Astrocyte (in vitro differentiated cells and primary cell): Measurements from ENCODE around the gene SUMF1. TPM values are rescaled to one million over a fixed set of nuclear protein-coding genes. Genes with fewer than 3 reads are reported as not detected.

ENCODE experiments used
- DNase-seq: peaks from one replicate; pipeline ENCODE4 v3.0.0-alpha.2; 2010; ENCODE audit warnings: low read depth
- FAIRE-seq: peaks from 2 replicates; lab custom pipeline; 2011; peaks lifted over from hg19 to GRCh38; lab: Jason Lieb, UNC
- H2AFZ ChIP-seq: 2 replicates; pipeline ENCODE4 v1.6.0; 2012; ENCODE audit warnings: low read depth, low read length, inconsistent platforms
- H3K27ac ChIP-seq: 2 replicates; pipeline ENCODE4 v1.5.1; 2011; ENCODE audit warnings: low read depth, low read length, inconsistent platforms
- H3K27me3 ChIP-seq: 2 replicates; pipeline ENCODE4 v1.6.0; 2011; ENCODE audit warnings: low read length, inconsistent platforms; ENCODE audit not compliant: insufficient read depth
- H3K36me3 ChIP-seq: 2 replicates; pipeline ENCODE4 v1.5.1; 2011; ENCODE audit warnings: low read length, inconsistent platforms; ENCODE audit not compliant: insufficient read depth
- H3K4me1 ChIP-seq: 2 replicates; pipeline ENCODE4 v1.5.1; 2011; ENCODE audit warnings: low read length, inconsistent platforms; ENCODE audit not compliant: insufficient read depth
- H3K4me2 ChIP-seq: 2 replicates; pipeline ENCODE4 v1.6.0; 2012; ENCODE audit warnings: low read length, inconsistent platforms
- H3K4me3 ChIP-seq: 2 replicates; pipeline ENCODE4 v1.5.1; 2011; ENCODE audit warnings: low read depth, mild to moderate bottlenecking, low read length, inconsistent platforms; ENCODE audit not compliant: insufficient read depth
- H3K79me2 ChIP-seq: 2 replicates; pipeline ENCODE4 v1.6.0; 2012; ENCODE audit warnings: mild to moderate bottlenecking, low read length, inconsistent platforms; ENCODE audit not compliant: insufficient read depth
- H3K9ac ChIP-seq: 2 replicates; pipeline ENCODE4 v1.6.0; 2012; ENCODE audit warnings: mild to moderate bottlenecking, low read length, inconsistent platforms
- H3K9me3 ChIP-seq: 2 replicates; pipeline ENCODE4 v1.5.1; 2012; ENCODE audit warnings: low read depth, mild to moderate bottlenecking, low read length, inconsistent platforms; ENCODE audit not compliant: insufficient read depth
- H4K20me1 ChIP-seq: 2 replicates; pipeline ENCODE4 v1.6.0; 2012; ENCODE audit warnings: low read length, inconsistent platforms; ENCODE audit not compliant: insufficient read depth
- H3K27ac Mint-ChIP-seq: one replicate; pipeline ENCODE4 v1.8.0; 2021; ENCODE audit warnings: mild to moderate bottlenecking, mixed read lengths; ENCODE audit not compliant: unreplicated experiment
- H3K27me3 Mint-ChIP-seq: one replicate; pipeline ENCODE4 v1.8.0; 2021; ENCODE audit warnings: low read depth, mixed read lengths; ENCODE audit not compliant: unreplicated experiment
- H3K36me3 Mint-ChIP-seq: one replicate; pipeline ENCODE4 v1.8.0; 2021; ENCODE audit warnings: low read depth, mixed read lengths; ENCODE audit not compliant: unreplicated experiment
- H3K4me1 Mint-ChIP-seq: one replicate; pipeline ENCODE4 v1.8.0; 2021; ENCODE audit warnings: low read depth, mixed read lengths; ENCODE audit not compliant: unreplicated experiment
- H3K4me3 Mint-ChIP-seq: one replicate; pipeline ENCODE4 v1.8.0; 2021; ENCODE audit warnings: mild to moderate bottlenecking, moderate library complexity, mixed read lengths; ENCODE audit not compliant: unreplicated experiment
- H3K9me3 Mint-ChIP-seq: one replicate; pipeline ENCODE4 v1.8.0; 2021; ENCODE audit warnings: mild to moderate bottlenecking, mixed read lengths; ENCODE audit not compliant: unreplicated experiment
- EZH2 ChIP-seq: IDR thresholded peaks from 2 replicates; pipeline ENCODE4 v1.6.1; 2012; ENCODE audit warnings: mild to moderate bottlenecking, low read length, inconsistent platforms; ENCODE audit not compliant: insufficient read depth
- total RNA-seq: library from RNA; stranded (reverse); gene quantifications from 2 replicates; pipeline ENCODE4 v1.2.1, GENCODE V29; 2021
- TF ChIP-seq, protein P1 (sequence below): IDR thresholded peaks from 2 replicates; pipeline ENCODE4 v1.5.1; 2011; ENCODE audit warnings: low read depth, mild to moderate bottlenecking, inconsistent platforms, low read length, moderate library complexity; ENCODE audit not compliant: insufficient read depth

Gene SUMF1
- total RNA-seq, 1 donor from 2014 or later, result 17.4 TPM

DNA sequence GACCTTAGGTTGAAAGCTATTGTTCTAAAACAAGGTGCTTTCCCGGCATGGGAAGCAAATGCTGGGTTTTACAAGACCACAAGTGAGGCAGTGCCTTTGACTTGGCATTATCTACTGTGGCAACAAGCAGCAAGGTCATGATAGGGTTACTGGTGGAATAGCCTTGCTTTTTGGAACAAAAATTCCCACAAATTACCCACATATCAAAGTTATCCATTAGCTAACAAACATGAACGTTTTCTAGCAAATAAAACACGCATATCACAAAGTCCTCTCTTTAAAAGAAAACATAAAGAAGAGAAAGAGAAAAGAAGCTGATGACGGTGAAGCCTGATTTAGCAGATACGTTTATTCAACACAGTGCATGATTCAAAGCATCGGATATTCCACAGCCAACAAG lies 106.3 kb downstream of the SUMF1 start:
- DNase-seq, result no peak
- peaks cover 4% of the 10 kb centered on the region for H3K36me3 Mint-ChIP-seq
- no peak for TF ChIP-seq EZH2
- TF ChIP-seq, protein P1, sequence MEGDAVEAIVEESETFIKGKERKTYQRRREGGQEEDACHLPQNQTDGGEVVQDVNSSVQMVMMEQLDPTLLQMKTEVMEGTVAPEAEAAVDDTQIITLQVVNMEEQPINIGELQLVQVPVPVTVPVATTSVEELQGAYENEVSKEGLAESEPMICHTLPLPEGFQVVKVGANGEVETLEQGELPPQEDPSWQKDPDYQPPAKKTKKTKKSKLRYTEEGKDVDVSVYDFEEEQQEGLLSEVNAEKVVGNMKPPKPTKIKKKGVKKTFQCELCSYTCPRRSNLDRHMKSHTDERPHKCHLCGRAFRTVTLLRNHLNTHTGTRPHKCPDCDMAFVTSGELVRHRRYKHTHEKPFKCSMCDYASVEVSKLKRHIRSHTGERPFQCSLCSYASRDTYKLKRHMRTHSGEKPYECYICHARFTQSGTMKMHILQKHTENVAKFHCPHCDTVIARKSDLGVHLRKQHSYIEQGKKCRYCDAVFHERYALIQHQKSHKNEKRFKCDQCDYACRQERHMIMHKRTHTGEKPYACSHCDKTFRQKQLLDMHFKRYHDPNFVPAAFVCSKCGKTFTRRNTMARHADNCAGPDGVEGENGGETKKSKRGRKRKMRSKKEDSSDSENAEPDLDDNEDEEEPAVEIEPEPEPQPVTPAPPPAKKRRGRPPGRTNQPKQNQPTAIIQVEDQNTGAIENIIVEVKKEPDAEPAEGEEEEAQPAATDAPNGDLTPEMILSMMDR, result no peak

DNA sequence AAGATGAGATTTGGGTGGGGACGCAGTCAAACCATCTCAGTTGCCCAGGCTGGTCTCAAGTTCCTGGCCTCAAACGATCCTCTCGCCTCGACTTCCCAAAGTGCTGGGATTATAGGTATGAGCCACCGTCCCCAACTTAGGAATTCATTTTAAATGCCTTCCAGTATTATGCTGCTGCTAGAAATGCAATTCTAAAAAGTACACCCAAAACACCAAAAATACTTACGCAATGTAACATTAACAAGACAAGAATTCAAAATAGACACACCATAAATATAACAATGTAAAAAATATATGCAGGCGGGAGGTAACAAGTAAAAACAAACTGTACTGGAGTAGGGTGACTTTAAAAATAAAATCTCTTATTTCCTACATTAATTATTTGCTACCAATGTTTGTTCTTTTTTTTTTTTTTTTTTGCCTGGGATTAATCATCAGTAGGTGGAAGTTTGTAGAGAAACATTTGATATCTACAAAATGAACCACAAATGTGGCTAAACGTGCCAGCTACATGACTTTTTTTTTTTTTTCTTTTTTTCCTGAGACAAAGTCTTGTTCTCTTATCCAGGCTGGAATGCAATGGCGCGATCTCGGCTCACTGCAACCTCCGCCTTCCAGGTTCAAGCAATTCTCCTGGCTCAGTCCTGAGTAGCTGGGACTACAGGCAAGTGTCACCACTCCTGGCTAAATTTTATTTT lies 107.1 kb downstream of the SUMF1 start:
- H3K36me3 ChIP-seq, result no peaks in the 10 kb centered on the region
- H3K4me3 Mint-ChIP-seq, result no peak overlapping the region
- TF ChIP-seq, protein P1, result no peak
- no peak for TF ChIP-seq EZH2
- peaks cover 4% of the 10 kb centered on the region for H3K36me3 Mint-ChIP-seq
- no peak overlapping the region for H3K27ac ChIP-seq
- H4K20me1 ChIP-seq, result no peaks in the 10 kb centered on the region
- H2AFZ ChIP-seq, result no peak overlapping the region
- DNase-seq (no peak), FAIRE-seq (no peak)
- no peaks in the 10 kb centered on the region for H3K79me2 ChIP-seq
- H3K4me2 ChIP-seq, result no peak overlapping the region
- no peaks in the 10 kb centered on the region for H3K27me3 Mint-ChIP-seq
- no peaks in the 10 kb centered on the region for H3K27me3 ChIP-seq
- no peak overlapping the region for H3K4me3 ChIP-seq
- no peaks in the 10 kb centered on the region for H3K4me1 Mint-ChIP-seq
- no peaks in the 10 kb centered on the region for H3K4me1 ChIP-seq
- no peak overlapping the region for H3K27ac Mint-ChIP-seq
- no peak overlapping the region for H3K9ac ChIP-seq
- H3K9me3 ChIP-seq, result no peaks in the 10 kb centered on the region
- no peaks in the 10 kb centered on the region for H3K9me3 Mint-ChIP-seq

More for the DNA sequence above, 106.3 kb downstream of the SUMF1 start:
- Mint-ChIP-seq H3K4me3 (no peak overlapping the region), H3K9me3 (no peaks in the 10 kb centered on the region), H3K4me1 (no peaks in the 10 kb centered on the region), H3K27ac (no peak overlapping the region), H3K27me3 (no peaks in the 10 kb centered on the region)
- H3K27ac ChIP-seq, result no peak overlapping the region
- H3K79me2 ChIP-seq, result no peaks in the 10 kb centered on the region
- H3K4me1 ChIP-seq, result no peaks in the 10 kb centered on the region
- no peaks in the 10 kb centered on the region for H4K20me1 ChIP-seq
- no peaks in the 10 kb centered on the region for H3K36me3 ChIP-seq
- H3K4me3 ChIP-seq, result no peak overlapping the region
- no peak overlapping the region for H2AFZ ChIP-seq
- no peaks in the 10 kb centered on the region for H3K9me3 ChIP-seq
- H3K9ac ChIP-seq, result no peak overlapping the region
- H3K27me3 ChIP-seq, result no peaks in the 10 kb centered on the region
- no peak for FAIRE-seq
- H3K4me2 ChIP-seq, result no peak overlapping the region

DNA sequence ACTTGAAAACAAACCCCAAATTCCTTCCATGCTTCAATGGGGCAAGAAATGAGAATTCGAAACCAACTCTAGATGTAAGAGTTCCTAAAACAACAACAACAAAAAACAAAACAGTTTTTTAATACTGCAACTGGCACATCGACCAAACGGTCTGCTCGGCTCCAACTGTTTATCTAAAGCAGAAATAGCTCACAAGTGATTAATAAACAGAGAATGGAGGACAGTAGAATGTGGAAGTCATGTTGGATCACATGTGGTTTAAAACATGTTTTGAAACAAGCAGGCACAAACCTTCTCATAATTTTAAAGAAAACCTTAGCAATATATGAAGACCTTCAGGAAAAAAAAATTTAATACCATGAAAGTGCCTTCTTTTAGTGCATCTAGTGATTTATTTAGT lies 108.8 kb downstream of the SUMF1 start:
- Histone ChIP-seq H4K20me1 (no peaks in the 10 kb centered on the region), H3K36me3 (no peaks in the 10 kb centered on the region), H3K27me3 (no peaks in the 10 kb centered on the region), H3K4me2 (no peak overlapping the region), H3K9me3 (no peaks in the 10 kb centered on the region), H3K4me1 (no peaks in the 10 kb centered on the region), H3K4me3 (no peak overlapping the region), H2AFZ (no peak overlapping the region), H3K27ac (no peak overlapping the region), H3K79me2 (no peaks in the 10 kb centered on the region), H3K9ac (no peak overlapping the region)
- Mint-ChIP-seq H3K27ac (no peak overlapping the region), H3K9me3 (no peaks in the 10 kb centered on the region), H3K4me1 (no peaks in the 10 kb centered on the region), H3K27me3 (no peaks in the 10 kb centered on the region), H3K36me3 (peaks cover 4% of the 10 kb centered on the region), H3K4me3 (no peak overlapping the region)
- DNase-seq, result no peak
- no peak for FAIRE-seq
- TF ChIP-seq, protein P1, result no peak
- no peak for TF ChIP-seq EZH2
